ENCODE results near the gene ADAM30. TPM values are rescaled to one million over a fixed set of nuclear protein-coding genes. Genes with fewer than 3 reads are reported as not detected.

The ADAM30 gene
- total and polyA plus RNA-seq, 2 of the 13 experiments (the other 11 are each of a cell fraction or from before 2014, with no cell fraction given), result not detected

GRCh38 chr1:119868176-119868575 lies 28.1 kb downstream of the ADAM30 start:
- H3K9ac ChIP-seq (ENCODE audit: insufficient read depth, low read depth, low read length), result no peak overlapping the region
- ChIA-PET POLR2A (no interaction called here), CTCF (ENCODE audit: low intra/inter-chr PET ratio, low total read pairs) (no interaction called here)
- intact Hi-C loops (cut with micrococcal nuclease; ENCODE audit: unreplicated experiment) (no loop called here), in situ Hi-C loops (cut with HindIII; ENCODE audit: extremely low pct_ligation_motif_present, low pct_unique_long_range_greater_than_20kb) (loop anchor here (10.0 kb wide), 1 partner anchor 53 kb away; the partner anchor contains the start of gene REG4)
- H3K4me3 ChIP-seq (replicated peaks in 1 of 3; ENCODE audit: insufficient read depth in 1 of 3, low read depth in 2 of 3, low read length in 3 of 3), result no peak overlapping the region
- H2AFZ ChIP-seq (ENCODE audit: low read length), result no peak overlapping the region
- no peaks in the 10 kb centered on the region for H3K36me3 ChIP-seq (replicated peaks in 1 of 2; ENCODE audit: control insufficient read depth in 1 of 2, insufficient read depth in 2 of 2, low read length in 2 of 2)
- TF ChIP-seq ZMYM2 (CRISPR knock-in tag; IDR thresholded peaks at IDR 0.05), result no peak
- TF ChIP-seq MAF1 (CRISPR knock-in tag; IDR thresholded peaks at IDR 0.05; ENCODE audit: borderline replicate concordance), result no peak
- TF ChIP-seq SYNCRIP (IDR thresholded peaks at IDR 0.05; ENCODE audit: insufficient read depth, low read depth, low read length), result no peak
- TF ChIP-seq NRL (CRISPR knock-in tag; IDR thresholded peaks at IDR 0.05; ENCODE audit: borderline replicate concordance), result no peak
- no peak for TF ChIP-seq ZNF674 (CRISPR knock-in tag; IDR thresholded peaks at IDR 0.05; ENCODE audit: low read depth)
- TF ChIP-seq MBNL3 (CRISPR knock-in tag; conservative IDR thresholded peaks at IDR 0.05), result no peak
- no peak overlapping the region for H3K27ac ChIP-seq (ENCODE audit: extremely low read length, insufficient read depth, low read length)
- DNase-seq (ENCODE audit: low spot score), result no peak
- no peak for FAIRE-seq
- no TSS peak for BruUV-seq (replicated peaks)
- no peaks in the 10 kb centered on the region for H3K79me2 ChIP-seq (ENCODE audit: insufficient read depth, low read length)
- no peak overlapping the region for H3K4me2 ChIP-seq (ENCODE audit: low read depth, low read length)
- WGBS (ENCODE audit: low lambda C conversion rate), result 52% methylated on average over 2 of the region's 2 CpGs
- peaks cover 1 to 8% of the 10 kb centered on the region in 2 experiments; a peak in 1 of 5 replicates for H3K27me3 ChIP-seq (ENCODE audit: control insufficient read depth in 1 of 2, insufficient read depth in 2 of 2, low read length in 2 of 2)
- ATAC-seq, result no peak
- peaks cover 8% of the 10 kb centered on the region for H3K4me1 ChIP-seq (ENCODE audit: insufficient read depth, low read length)
- H4K20me1 ChIP-seq (ENCODE audit: insufficient read depth, low read length), result no peaks in the 10 kb centered on the region
- H3K9me3 ChIP-seq (ENCODE audit: low read length), result no peaks in the 10 kb centered on the region

DNA sequence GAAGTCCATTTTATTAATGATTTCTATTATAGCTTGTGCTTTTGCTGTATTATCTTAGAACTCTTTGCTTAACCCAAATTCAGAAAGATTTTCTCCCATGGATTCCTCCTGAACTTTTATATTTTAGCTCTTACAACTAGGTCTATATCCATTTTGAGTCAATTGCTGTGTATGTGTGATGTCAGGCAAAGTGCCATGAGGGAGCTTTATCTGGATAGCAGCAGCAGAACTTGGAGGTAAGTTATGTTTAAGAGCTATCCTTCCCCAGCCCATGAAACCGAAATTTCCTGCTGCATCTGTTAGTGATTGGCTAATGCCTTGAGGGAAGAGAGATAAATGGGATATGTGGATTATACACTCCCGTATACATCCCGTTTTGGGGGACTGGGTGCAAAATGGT lies 29.9 kb downstream of the ADAM30 start:
- Histone ChIP-seq H3K4me1 (ENCODE audit: insufficient read depth, low read length) (peaks cover 5% of the 10 kb centered on the region), H3K9me3 (ENCODE audit: low read length) (no peaks in the 10 kb centered on the region), H2AFZ (ENCODE audit: low read length) (no peak overlapping the region), H3K36me3 (replicated peaks in 1 of 2; ENCODE audit: control insufficient read depth in 1 of 2, insufficient read depth in 2 of 2, low read length in 2 of 2) (no peaks in the 10 kb centered on the region), H3K4me2 (ENCODE audit: low read depth, low read length) (no peak overlapping the region), H3K79me2 (ENCODE audit: insufficient read depth, low read length) (no peaks in the 10 kb centered on the region), H3K27ac (ENCODE audit: extremely low read length, insufficient read depth, low read length) (no peak overlapping the region), H3K27me3 (ENCODE audit: control insufficient read depth in 1 of 2, insufficient read depth in 2 of 2, low read length in 2 of 2) (peaks cover 0 to 4% of the 10 kb centered on the region in 2 experiments; a peak in 2 of 5 replicates), H3K9ac (ENCODE audit: insufficient read depth, low read depth, low read length) (no peak overlapping the region), H3K4me3 (replicated peaks in 1 of 3; ENCODE audit: insufficient read depth in 1 of 3, low read depth in 2 of 3, low read length in 3 of 3) (no peak overlapping the region), H4K20me1 (ENCODE audit: insufficient read depth, low read length) (no peaks in the 10 kb centered on the region)
- ATAC-seq, result no peak
- intact Hi-C loops (cut with micrococcal nuclease; ENCODE audit: unreplicated experiment) (no loop called here), in situ Hi-C loops (cut with HindIII; ENCODE audit: extremely low pct_ligation_motif_present, low pct_unique_long_range_greater_than_20kb) (loop anchor here (10.0 kb wide), 1 partner anchor 52 kb away; the partner anchor contains the start of gene REG4)
- no peak for FAIRE-seq
- no peak for DNase-seq (ENCODE audit: low spot score)
- 34% methylated on average over 3 of the region's 3 CpGs for WGBS (ENCODE audit: low lambda C conversion rate)
- BruUV-seq (replicated peaks), result no TSS peak
- ChIA-PET POLR2A (no interaction called here), CTCF (ENCODE audit: low intra/inter-chr PET ratio, low total read pairs) (no interaction called here)
- TF ChIP-seq IRF1 (CRISPR knock-in tag; IDR thresholded peaks at IDR 0.05; ENCODE audit: low read depth) (no peak), ZNF318 (CRISPR knock-in tag; IDR thresholded peaks at IDR 0.05) (no peak)

Data from HepG2 (cell line).